ENCODE data around the gene PLA2G12B.

Gene PLA2G12B

GRCh38 chr10:72890086-72890485 is 64.5 kb downstream of the PLA2G12B start:
- POLR2A ChIA-PET: no interaction called here
- CTCF ChIA-PET: interaction anchor here (0.6 kb wide), 1 partner anchor 434 kb away, joined by 3 read pairs; no protein-coding TSS in a partner anchor
- Histone ChIP-seq H3K27ac (ENCODE audit: extremely low read depth, low read depth, low read length) (no peak overlapping the region), H3K9me3 (ENCODE audit: control insufficient read depth, insufficient read depth, low read depth, low read length) (no peaks in the 10 kb centered on the region), H3K36me3 (ENCODE audit: control insufficient read depth in 2 of 2, insufficient read depth in 1 of 2, low read length in 2 of 2) (peaks cover 0 to 13% of the 10 kb centered on the region in 2 experiments; a peak in 1 of 3 replicates), H3K4me1 (ENCODE audit: control insufficient read depth, insufficient read depth, low read length) (no peaks in the 10 kb centered on the region; the same call in 1 of the 2 replicates), H3K4me3 (ENCODE audit: low read depth, low read length) (no peak overlapping the region)
- TF ChIP-seq ZNF664 (tag by site-specific recombination; IDR thresholded peaks at IDR 0.05): no peak
- TF ChIP-seq ZNF555 (tag by site-specific recombination; conservative IDR thresholded peaks at IDR 0.05): no peak
- no peak for TF ChIP-seq ZNF645 (tag by site-specific recombination; IDR thresholded peaks at IDR 0.05)
- no peak for TF ChIP-seq REST (tag by site-specific recombination; IDR thresholded peaks at IDR 0.05)
- TF ChIP-seq ZNF843 (tag by site-specific recombination; IDR thresholded peaks at IDR 0.05): no peak
- TF ChIP-seq ZNF146 (tag by site-specific recombination; IDR thresholded peaks at IDR 0.05): no peak
- TF ChIP-seq GLIS1 (tag by site-specific recombination; IDR thresholded peaks at IDR 0.05): no peak
- TF ChIP-seq ZNF777 (tag by site-specific recombination; IDR thresholded peaks at IDR 0.05; ENCODE audit: borderline replicate concordance): no peak
- no peak for TF ChIP-seq ZNF830 (tag by site-specific recombination; IDR thresholded peaks at IDR 0.05; ENCODE audit: low read depth)

GRCh38 chr10:72889391-72889831 is 65.2 kb downstream of the PLA2G12B start:
- ChIA-PET POLR2A (no interaction called here), CTCF (interaction anchor here (0.6 kb wide), 1 partner anchor 433 kb away, joined by 3 read pairs; no protein-coding TSS in a partner anchor)
- Histone ChIP-seq H3K4me3 (ENCODE audit: low read depth, low read length) (no peak overlapping the region), H3K36me3 (ENCODE audit: control insufficient read depth in 2 of 2, insufficient read depth in 1 of 2, low read length in 2 of 2) (peaks cover 0 to 15% of the 10 kb centered on the region in 2 experiments; a peak in 1 of 3 replicates), H3K27ac (ENCODE audit: extremely low read depth, low read depth, low read length) (no peak overlapping the region), H3K9me3 (ENCODE audit: control insufficient read depth, insufficient read depth, low read depth, low read length) (no peaks in the 10 kb centered on the region), H3K4me1 (ENCODE audit: control insufficient read depth, insufficient read depth, low read length) (no peaks in the 10 kb centered on the region; the same call in 1 of the 2 replicates)
- TF ChIP-seq REST (tag by site-specific recombination; IDR thresholded peaks at IDR 0.05) (no peak), ZNF610 (tag by site-specific recombination; IDR thresholded peaks at IDR 0.05; ENCODE audit: borderline replicate concordance) (no peak), SP7 (tag by site-specific recombination; IDR thresholded peaks at IDR 0.05) (peak; percentile 48; the same call in 1 of the 2 replicates), ZNF645 (tag by site-specific recombination; IDR thresholded peaks at IDR 0.05) (no peak), ZNF629 (tag by site-specific recombination; IDR thresholded peaks at IDR 0.05) (0 out of 2 replicates have a peak, but pooled peaks have one; percentile 25), ZNF776 (tag by site-specific recombination; IDR thresholded peaks at IDR 0.05; ENCODE audit: borderline replicate concordance) (no peak), ZNF558 (tag by site-specific recombination; IDR thresholded peaks at IDR 0.05) (0 out of 2 replicates have a peak, but pooled peaks have one; percentile 37), KLF7 (tag by site-specific recombination; IDR thresholded peaks at IDR 0.05; ENCODE audit: borderline replicate concordance) (no peak), ZBTB20 (tag by site-specific recombination; IDR thresholded peaks at IDR 0.05) (no peak), ZEB2 (tag by site-specific recombination; IDR thresholded peaks at IDR 0.05) (peak; percentile 29; the same call in 1 of the 2 replicates), ZNF639 (tag by site-specific recombination; IDR thresholded peaks at IDR 0.05) (no peak), ZNF394 (tag by site-specific recombination; IDR thresholded peaks at IDR 0.05; ENCODE audit: borderline replicate concordance) (peak; percentile 11; the same call in 1 of the 2 replicates), BCL6B (tag by site-specific recombination; IDR thresholded peaks at IDR 0.05) (0 out of 2 replicates have a peak, but pooled peaks have one; percentile 9)
